Activated gamma-delta T cell (primary cell): ENCODE results near the gene FOSL1.

ENCODE experiments used
- DNase-seq: peaks from one replicate; lab custom pipeline; 2025; lab: John Stamatoyannopoulos, UW

The FOSL1 gene

DNA sequence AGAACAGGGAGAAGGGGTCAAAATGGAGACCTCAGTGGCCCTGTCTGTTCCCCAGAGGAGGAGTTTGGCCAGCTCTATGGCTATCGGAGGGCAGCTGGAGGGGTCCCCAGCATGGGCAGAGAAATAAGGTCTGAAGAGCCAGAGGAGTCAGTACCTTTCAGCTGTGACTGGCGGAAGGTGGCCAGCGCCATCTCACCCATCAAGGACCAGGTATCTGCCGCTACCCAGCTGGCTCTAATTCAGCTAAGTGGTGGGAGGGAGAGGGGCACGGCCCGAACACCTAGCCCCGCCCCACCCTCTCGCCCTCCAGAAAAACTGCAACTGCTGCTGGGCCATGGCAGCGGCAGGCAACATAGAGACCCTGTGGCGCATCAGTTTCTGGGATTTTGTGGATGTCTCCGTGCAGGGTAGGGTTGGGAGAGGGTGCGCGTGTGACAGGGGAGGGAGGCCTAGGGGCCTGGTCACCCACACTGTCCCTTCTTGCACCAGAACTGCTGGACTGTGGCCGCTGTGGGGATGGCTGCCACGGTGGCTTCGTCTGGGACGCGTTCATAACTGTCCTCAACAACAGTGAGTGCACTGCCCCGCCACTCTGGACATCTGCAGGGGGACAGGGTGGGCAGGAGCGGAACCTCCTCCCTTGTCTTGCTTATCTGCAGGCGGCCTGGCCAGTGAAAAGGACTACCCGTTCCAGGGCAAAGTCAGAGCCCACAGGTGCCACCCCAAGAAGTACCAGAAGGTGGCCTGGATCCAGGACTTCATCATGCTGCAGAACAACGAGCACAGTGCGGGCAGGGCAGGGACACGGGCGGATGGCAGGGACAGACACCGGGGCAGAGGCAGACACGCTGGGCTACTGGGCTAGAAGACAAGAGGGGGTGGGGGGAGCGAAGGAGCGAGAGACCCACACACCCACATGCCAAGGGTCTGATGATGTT, 17.8 kb downstream of the FOSL1 start:
- DNase-seq, result no peak

DNA sequence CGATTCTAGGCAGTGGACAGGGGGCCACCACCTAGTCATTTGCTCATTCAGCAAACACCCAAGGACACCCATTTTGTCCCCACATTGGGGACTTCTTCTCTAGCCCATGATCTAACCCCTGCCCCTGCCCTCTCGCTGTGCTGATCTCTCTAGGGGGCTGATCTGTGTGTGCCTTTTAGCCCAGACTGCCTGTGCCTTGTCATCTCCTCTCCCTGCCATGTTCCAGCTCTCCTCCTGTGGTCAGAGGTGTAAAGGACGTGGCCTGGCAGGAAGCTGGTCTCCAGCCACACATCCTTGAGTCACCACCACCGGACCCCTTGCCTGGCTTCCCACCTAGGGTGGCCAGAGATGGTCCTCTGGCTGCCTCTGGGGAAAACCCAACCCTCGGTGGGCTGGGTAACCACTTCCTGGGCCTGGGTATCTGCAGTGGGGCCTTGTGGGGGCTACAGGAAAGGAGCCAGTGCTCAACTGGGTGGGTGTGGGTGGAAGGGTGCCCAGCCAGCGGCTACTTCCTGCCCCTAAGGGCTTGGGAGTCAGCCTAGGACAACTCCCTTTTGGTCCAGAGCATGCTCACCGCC, 19.3 kb downstream of the FOSL1 start:
- DNase-seq, result no peak

GRCh38 chr11:65880027-65880426, 20.2 kb downstream of the FOSL1 start:
- DNase-seq, result no peak

DNA sequence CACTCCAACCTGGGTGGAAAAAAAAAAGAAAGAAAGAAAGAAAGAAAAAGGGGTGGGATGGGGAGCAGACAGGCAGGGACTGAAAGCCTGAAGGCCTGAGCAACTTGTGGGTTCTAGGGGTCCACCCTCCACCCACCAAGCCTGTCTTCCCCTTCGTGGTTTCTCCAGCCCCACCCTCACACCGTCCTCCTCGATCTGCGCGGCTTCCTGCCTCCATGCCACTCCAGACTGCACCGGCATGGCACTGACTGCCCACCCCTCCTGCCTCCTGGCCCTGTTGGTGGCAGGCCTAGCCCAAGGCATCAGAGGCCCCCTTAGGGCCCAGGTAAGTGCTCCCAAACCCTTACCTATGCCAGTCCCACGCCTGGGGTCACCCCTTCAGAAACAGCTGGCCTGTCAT, 20.6 kb downstream of the FOSL1 start, which contains the start of gene CTSW:
Gene CTSW, plus strand, starts transcription at position 221 of the 400 bp plus-strand sequence. Its CDS starts 18 bp downstream, at position 239.
- DNase-seq, result peak; percentile 45

- DNase-seq, result peak; percentile 90
Measured at GRCh38 chr11:65873318-65874156, 26.7 kb downstream of the FOSL1 start.

- DNase-seq, result no peak
Measured at GRCh38 chr11:65872586-65873317, 27.4 kb downstream of the FOSL1 start, which contains the start of gene EFEMP2. EFEMP2 (minus strand) TSS chr11:65872800; CDS start chr11:65872354, 446 bp downstream.

GRCh38 chr11:65871811-65872548, 28.2 kb downstream of the FOSL1 start:
- DNase-seq, result no peak

GRCh38 chr11:65870706-65871681, 29.2 kb downstream of the FOSL1 start:
- no peak for DNase-seq

DNA sequence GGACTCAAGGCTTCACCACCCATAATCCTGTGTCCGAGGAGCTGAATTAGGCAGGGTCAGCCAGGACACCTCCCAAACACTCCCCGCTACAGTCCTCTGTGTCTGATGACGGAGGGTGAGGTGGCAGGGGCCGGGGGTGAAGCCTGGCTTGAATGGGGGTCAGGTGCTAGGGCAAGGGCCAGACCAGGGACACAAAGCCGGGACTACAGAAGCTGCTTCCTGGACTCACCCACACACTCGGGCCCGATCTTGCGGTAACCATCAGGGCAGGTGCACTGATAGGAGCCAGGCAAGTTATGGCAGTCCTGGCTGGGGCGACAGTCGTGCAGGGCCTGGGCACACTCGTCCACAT, 29.9 kb downstream of the FOSL1 start:
- no peak for DNase-seq

DNA sequence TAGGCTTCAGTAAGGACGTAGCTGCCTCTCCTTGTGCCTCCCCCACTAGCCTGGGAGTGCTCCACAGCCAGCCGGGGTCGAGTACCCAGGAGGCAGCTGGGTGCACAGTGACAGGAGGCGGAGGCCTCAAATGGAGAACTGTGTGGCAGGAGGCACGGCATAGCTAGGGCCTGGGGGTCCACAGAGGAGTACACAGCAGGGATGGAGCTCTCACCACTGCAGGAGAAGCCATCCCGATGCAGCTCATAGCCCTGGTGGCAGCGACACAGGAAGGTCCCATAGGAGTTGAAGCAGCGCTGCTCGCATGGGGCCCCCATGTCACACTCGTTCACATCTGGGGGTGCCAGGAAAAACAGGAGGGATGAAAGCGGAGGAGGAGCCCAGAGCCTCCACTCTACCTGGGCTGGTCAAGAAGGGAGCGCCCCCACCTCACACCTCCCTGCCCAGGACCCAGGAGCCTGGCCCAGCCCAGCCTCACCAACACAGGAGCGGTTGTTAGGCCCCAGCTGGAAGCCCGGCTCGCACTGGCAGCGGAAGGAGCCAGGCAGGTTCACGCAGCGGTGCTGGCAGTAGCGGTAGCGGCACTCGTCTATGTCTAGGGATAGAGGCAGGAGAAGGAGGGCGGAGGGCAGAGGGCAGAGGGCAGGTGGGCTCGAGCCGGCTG, 30.4 kb downstream of the FOSL1 start:
- no peak for DNase-seq

- no peak for DNase-seq
Measured at GRCh38 chr11:65868907-65869306, 31.3 kb downstream of the FOSL1 start.

- no peak for DNase-seq
Measured at GRCh38 chr11:65868076-65868667, 32.0 kb downstream of the FOSL1 start.

GRCh38 chr11:65867284-65868071, 32.7 kb downstream of the FOSL1 start:
- no peak for DNase-seq

GRCh38 chr11:65866509-65867283, 33.5 kb downstream of the FOSL1 start:
- no peak for DNase-seq

DNA sequence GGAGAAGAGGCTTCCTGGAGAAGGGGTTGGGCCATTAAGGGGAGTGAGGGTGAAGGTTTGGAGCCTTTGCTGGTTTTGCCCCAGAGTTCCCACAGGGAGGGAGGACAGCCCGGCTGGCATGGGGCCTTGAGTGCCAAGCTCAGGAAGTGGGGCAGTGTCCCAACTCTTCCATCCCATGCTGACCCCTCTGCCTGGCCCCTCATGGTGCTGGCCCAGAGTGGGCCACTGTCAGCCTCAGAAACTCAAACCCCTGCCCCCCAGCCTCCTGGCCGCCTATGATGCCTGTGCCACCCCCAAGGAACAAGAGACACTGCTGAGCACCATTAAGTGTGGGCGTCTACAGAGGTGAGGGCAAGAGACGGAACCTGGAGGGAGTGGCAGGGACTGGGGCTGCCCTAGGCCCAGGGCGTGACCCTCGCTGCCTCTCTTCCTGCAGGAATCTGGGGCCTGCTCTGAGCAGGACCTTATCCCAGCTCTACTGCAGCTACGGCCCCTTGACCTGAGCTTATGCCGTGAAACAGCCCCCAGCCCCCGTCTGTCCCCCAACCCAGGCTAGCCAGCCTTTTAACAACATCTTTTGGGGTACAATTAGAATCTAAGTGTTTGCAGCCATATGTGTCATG, 34.5 kb downstream of the FOSL1 start:
- DNase-seq, result no peak

DNA sequence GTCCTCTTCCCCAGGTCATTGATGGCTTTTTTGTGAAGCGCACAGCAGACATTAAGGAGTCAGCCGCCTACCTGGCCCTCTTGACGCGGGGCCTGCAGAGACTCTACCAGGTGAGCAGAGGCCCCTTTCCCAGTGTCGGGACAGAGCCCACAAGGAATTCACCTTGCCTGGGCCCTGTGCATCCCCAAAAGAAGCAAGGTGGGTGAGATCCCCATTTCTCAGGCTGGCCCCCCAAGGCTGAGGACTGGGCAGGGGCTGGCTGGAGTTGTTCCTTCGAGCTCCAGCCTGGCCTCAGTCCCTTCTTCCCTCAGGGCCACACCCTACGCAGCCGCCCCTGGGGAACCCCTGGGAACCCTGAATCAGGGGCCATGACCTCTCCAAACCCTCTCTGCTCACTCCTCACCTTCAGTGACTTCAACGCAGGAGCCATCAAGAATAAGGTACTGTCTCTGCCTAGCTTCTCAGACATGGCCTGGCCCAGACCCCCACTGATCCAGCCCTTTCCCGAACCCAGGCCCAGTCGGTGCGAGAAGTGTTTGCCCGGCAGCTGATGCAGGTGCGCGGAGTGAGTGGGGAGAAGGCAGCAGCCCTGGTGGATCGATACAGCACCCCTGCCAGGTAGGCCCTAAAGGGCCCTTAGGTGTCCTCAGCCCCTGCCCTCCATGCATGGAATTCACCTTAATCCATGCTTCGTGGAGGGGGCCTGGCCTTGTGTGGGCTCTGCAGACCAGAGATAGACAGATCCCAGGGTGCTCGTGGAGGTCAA, 35.3 kb downstream of the FOSL1 start:
- DNase-seq, result no peak
